22Rv1 (cell line): ENCODE data around the gene SH3RF3.
"Not testable (repeated sequence)": the region's sequence is repeated elsewhere in the genome, so short reads cannot be mapped to it uniquely, and the experiment has no call there.

Experiments used
- H3K27ac ChIP-seq: fragments of 450-650 bp; 2 replicates; pipeline ENCODE4 v1.5.1; 2017
- CTCF ChIP-seq: fragments of 450-650 bp; IDR thresholded peaks from 2 replicates; pipeline ENCODE4 v1.5.1; 2017; ENCODE audit warnings: mild to moderate bottlenecking
- ZFX ChIP-seq: fragments of 450-650 bp; IDR thresholded peaks from 2 replicates; pipeline ENCODE4 v1.6.1; 2017; ENCODE audit warnings: antibody characterized with exemption, borderline replicate concordance

SH3RF3 gene

GRCh38 chr2:109117780-109118179 lies 11.2 kb upstream of the SH3RF3 start:
- no peak overlapping the region for H3K27ac ChIP-seq
- no peak for TF ChIP-seq CTCF
- TF ChIP-seq ZFX, result no peak

- no peak for TF ChIP-seq CTCF
- TF ChIP-seq ZFX, result no peak
- H3K27ac ChIP-seq, result no peak overlapping the region
These were observed 10.7 kb upstream of the SH3RF3 start for GRCh38 chr2:109118321-109118720.

GRCh38 chr2:109120166-109120565 lies 8.8 kb upstream of the SH3RF3 start:
- no peak overlapping the region for H3K27ac ChIP-seq

GRCh38 chr2:109120686-109121085 lies 8.3 kb upstream of the SH3RF3 start:
- H3K27ac ChIP-seq, result not testable (repeated sequence)

More at GRCh38 chr2:109120166-109120565, 8.8 kb upstream of the SH3RF3 start:
- TF ChIP-seq ZFX (no peak), CTCF (no peak)

- H3K27ac ChIP-seq, result no peak overlapping the region
- TF ChIP-seq CTCF (no peak), ZFX (no peak)
These were observed 5.3 kb upstream of the SH3RF3 start for GRCh38 chr2:109123586-109124201.

- TF ChIP-seq CTCF (no peak), ZFX (no peak)
- no peak overlapping the region for H3K27ac ChIP-seq
These were observed 3.9 kb upstream of the SH3RF3 start for GRCh38 chr2:109124982-109125592.

- TF ChIP-seq CTCF (no peak), ZFX (no peak)
- no peak overlapping the region for H3K27ac ChIP-seq
These were observed 3.2 kb upstream of the SH3RF3 start for GRCh38 chr2:109125593-109126500.
